Measurements from ENCODE around the gene PLA1A.

PLA1A gene

GRCh38 chr3:119582178-119582577 is 15.5 kb upstream of the PLA1A start:
- Mint-ChIP-seq H3K4me1 (peaks cover 27% of the 10 kb centered on the region), H3K9me3 (no peaks in the 10 kb centered on the region), H3K27ac (no peak overlapping the region), H3K27me3 (ENCODE audit: low read depth, poor library complexity) (peaks cover 26% of the 10 kb centered on the region), H3K36me3 (ENCODE audit: low read depth) (no peaks in the 10 kb centered on the region), H3K4me3 (no peak overlapping the region)
- TF ChIP-seq, protein P1, sequence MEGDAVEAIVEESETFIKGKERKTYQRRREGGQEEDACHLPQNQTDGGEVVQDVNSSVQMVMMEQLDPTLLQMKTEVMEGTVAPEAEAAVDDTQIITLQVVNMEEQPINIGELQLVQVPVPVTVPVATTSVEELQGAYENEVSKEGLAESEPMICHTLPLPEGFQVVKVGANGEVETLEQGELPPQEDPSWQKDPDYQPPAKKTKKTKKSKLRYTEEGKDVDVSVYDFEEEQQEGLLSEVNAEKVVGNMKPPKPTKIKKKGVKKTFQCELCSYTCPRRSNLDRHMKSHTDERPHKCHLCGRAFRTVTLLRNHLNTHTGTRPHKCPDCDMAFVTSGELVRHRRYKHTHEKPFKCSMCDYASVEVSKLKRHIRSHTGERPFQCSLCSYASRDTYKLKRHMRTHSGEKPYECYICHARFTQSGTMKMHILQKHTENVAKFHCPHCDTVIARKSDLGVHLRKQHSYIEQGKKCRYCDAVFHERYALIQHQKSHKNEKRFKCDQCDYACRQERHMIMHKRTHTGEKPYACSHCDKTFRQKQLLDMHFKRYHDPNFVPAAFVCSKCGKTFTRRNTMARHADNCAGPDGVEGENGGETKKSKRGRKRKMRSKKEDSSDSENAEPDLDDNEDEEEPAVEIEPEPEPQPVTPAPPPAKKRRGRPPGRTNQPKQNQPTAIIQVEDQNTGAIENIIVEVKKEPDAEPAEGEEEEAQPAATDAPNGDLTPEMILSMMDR (IDR thresholded peaks at IDR 0.05), result no peak
- no peak for DNase-seq

DNA sequence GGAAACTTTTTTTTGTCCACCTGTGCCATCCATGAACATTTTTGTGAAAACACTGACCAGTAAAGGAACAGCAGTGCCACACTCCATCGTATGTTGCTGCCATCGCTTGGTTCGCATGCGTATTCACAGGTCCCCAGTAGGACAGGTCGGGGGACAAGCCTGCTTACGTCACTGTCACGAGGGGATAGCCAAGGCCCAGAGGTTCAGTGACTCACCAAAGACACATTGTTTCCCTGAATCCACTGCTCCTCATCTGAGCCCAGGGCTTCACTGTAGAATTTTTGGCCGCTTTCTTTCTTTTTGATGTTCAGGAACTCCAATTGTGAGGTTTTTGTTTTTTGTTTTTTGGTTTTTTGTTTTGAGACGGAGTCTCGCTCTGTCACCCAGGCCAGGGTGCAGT is 12.5 kb upstream of the PLA1A start:
- TF ChIP-seq, protein P1 (IDR thresholded peaks at IDR 0.05), result no peak
- H3K4me3 Mint-ChIP-seq, result no peak overlapping the region
- no peaks in the 10 kb centered on the region for H3K36me3 Mint-ChIP-seq (ENCODE audit: low read depth)
- H3K9me3 Mint-ChIP-seq, result peaks cover 7% of the 10 kb centered on the region
- H3K27me3 Mint-ChIP-seq (ENCODE audit: low read depth, poor library complexity), result peaks cover 28% of the 10 kb centered on the region
- no peak overlapping the region for H3K27ac Mint-ChIP-seq
- no peak for DNase-seq
- H3K4me1 Mint-ChIP-seq, result peaks cover 5% of the 10 kb centered on the region

- H3K4me1 Mint-ChIP-seq, result no peaks in the 10 kb centered on the region
- H3K27me3 Mint-ChIP-seq (ENCODE audit: low read depth, poor library complexity), result peaks cover 26% of the 10 kb centered on the region
- no peak overlapping the region for H3K27ac Mint-ChIP-seq
- no peak overlapping the region for H3K4me3 Mint-ChIP-seq
- no peak for DNase-seq
- TF ChIP-seq, protein P1 (IDR thresholded peaks at IDR 0.05), result no peak
- H3K36me3 Mint-ChIP-seq (ENCODE audit: low read depth), result no peaks in the 10 kb centered on the region
- peaks cover 14% of the 10 kb centered on the region for H3K9me3 Mint-ChIP-seq
Measured at GRCh38 chr3:119585856-119586570, 11.7 kb upstream of the PLA1A start.

- peaks cover 23% of the 10 kb centered on the region for H3K27me3 Mint-ChIP-seq (ENCODE audit: low read depth, poor library complexity)
- no peak overlapping the region for H3K27ac Mint-ChIP-seq
- no peaks in the 10 kb centered on the region for H3K36me3 Mint-ChIP-seq (ENCODE audit: low read depth)
- no peak overlapping the region for H3K4me3 Mint-ChIP-seq
- DNase-seq, result no peak
- H3K9me3 Mint-ChIP-seq, result peaks cover 19% of the 10 kb centered on the region
- no peaks in the 10 kb centered on the region for H3K4me1 Mint-ChIP-seq
- TF ChIP-seq, protein P1 (IDR thresholded peaks at IDR 0.05), result no peak
Measured at GRCh38 chr3:119586733-119587172, 10.9 kb upstream of the PLA1A start.

DNA sequence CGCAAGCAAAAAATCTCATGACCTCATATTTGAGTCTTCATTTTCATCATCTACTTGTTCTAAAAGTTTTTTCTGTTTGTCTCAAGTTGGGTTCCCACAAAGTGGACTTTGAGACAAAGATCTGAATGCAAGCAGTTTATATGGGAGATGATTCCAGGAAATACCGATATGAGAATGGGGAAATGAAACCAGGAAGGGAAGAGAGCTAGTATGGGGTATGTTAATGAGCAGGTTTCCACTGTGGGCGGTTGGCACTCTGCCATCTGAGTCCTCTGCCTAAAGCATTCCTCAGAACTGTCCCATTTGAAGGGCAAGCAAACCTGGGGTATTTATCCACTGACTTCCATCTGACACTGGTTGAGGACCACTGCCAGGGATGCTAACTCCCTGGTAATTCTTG is 9.6 kb upstream of the PLA1A start:
- H3K36me3 Mint-ChIP-seq (ENCODE audit: low read depth), result no peaks in the 10 kb centered on the region
- H3K27ac Mint-ChIP-seq, result no peak overlapping the region
- H3K4me1 Mint-ChIP-seq, result no peaks in the 10 kb centered on the region
- no peak for DNase-seq
- H3K4me3 Mint-ChIP-seq, result no peak overlapping the region
- H3K27me3 Mint-ChIP-seq (ENCODE audit: low read depth, poor library complexity), result peaks cover 23% of the 10 kb centered on the region
- TF ChIP-seq, protein P1 (IDR thresholded peaks at IDR 0.05), result no peak
- H3K9me3 Mint-ChIP-seq, result peaks cover 19% of the 10 kb centered on the region
